22Rv1 (cell line): ENCODE measurements around the gene MTHFD1L.

Experiments
- ZFX ChIP-seq: fragments of 450-650 bp; IDR thresholded peaks from 2 replicates; pipeline ENCODE4 v1.6.1; 2017; ENCODE audit warnings: antibody characterized with exemption, borderline replicate concordance
- TF ChIP-seq, protein P1 (sequence below): fragments of 450-650 bp; IDR thresholded peaks from 2 replicates; pipeline ENCODE4 v1.5.1; 2017; ENCODE audit warnings: mild to moderate bottlenecking

DNA sequence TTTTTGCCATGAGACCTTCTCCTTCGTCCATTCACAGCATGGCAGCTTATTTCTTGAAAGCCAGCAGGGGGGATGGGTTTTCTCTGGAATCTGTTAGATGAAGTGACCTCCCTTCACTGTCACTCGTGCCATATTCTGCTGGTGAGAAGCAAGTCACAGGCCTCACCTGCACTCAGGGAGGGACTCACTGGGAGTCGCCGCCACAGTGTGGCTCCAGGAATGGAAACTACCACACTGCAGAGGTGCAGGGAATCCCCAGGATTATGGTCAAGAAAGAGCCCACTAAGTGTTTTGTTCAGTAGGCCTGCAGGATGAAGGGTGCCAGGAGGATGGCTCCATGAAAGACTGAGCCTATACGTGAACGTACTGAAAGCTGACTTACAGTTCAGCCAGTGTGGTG, 213.2 kb downstream of the MTHFD1L start:
- TF ChIP-seq, protein P1, sequence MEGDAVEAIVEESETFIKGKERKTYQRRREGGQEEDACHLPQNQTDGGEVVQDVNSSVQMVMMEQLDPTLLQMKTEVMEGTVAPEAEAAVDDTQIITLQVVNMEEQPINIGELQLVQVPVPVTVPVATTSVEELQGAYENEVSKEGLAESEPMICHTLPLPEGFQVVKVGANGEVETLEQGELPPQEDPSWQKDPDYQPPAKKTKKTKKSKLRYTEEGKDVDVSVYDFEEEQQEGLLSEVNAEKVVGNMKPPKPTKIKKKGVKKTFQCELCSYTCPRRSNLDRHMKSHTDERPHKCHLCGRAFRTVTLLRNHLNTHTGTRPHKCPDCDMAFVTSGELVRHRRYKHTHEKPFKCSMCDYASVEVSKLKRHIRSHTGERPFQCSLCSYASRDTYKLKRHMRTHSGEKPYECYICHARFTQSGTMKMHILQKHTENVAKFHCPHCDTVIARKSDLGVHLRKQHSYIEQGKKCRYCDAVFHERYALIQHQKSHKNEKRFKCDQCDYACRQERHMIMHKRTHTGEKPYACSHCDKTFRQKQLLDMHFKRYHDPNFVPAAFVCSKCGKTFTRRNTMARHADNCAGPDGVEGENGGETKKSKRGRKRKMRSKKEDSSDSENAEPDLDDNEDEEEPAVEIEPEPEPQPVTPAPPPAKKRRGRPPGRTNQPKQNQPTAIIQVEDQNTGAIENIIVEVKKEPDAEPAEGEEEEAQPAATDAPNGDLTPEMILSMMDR, result no peak
- no peak for TF ChIP-seq ZFX
